ENCODE data around the gene FBXL22. TPM values are rescaled to one million over a fixed set of nuclear protein-coding genes. Genes with fewer than 3 reads are reported as not detected.

The FBXL22 gene
- total RNA-seq, 4 donors from 2014 or later = 1.1 TPM; not detected in 3

DNA sequence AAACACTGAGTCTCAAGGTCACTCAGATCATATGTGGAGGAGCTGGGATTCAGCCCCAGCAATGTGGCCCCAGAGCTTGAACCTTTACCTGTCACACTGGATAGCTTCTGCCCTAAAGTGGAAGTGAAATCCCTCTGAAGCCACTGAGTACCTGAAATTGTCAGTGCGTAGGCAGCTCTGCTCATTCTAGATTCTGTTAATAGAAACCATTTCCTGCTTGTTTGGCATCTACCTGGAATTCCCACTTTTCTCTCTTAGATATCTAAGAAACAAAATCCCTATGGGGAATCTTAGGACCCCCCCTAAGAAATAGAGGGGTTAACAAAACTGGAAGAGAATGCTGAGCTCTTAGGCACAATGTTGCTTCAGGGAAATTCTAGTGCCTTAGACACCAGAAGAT is 29.8 kb downstream of the FBXL22 start:
- DNase-seq = no peak
- no peak for TF ChIP-seq POLR2A (IDR thresholded peaks at IDR 0.05)
- no peak for TF ChIP-seq CTCF (IDR thresholded peaks at IDR 0.05)
- H3K27me3 ChIP-seq = no peaks in the 10 kb centered on the region
- H3K4me3 ChIP-seq = no peak overlapping the region
- H3K36me3 ChIP-seq = peaks cover 0 to 100% (median 0%) of the 10 kb centered on the region in 3 donors
- H3K4me1 ChIP-seq = no peaks in the 10 kb centered on the region
- H3K9me3 ChIP-seq = no peaks in the 10 kb centered on the region
- no peak overlapping the region for H3K27ac ChIP-seq

GRCh38 chr15:63628123-63628822 is 31.1 kb downstream of the FBXL22 start:
- H3K4me3 ChIP-seq = no peak overlapping the region
- H3K9me3 ChIP-seq = no peaks in the 10 kb centered on the region
- DNase-seq = no peak
- no peak overlapping the region for H3K27ac ChIP-seq
- H3K27me3 ChIP-seq = no peaks in the 10 kb centered on the region
- no peaks in the 10 kb centered on the region for H3K4me1 ChIP-seq
- peaks cover 0 to 100% (median 0%) of the 10 kb centered on the region in 3 donors for H3K36me3 ChIP-seq
- TF ChIP-seq POLR2A (IDR thresholded peaks at IDR 0.05) (no peak), CTCF (IDR thresholded peaks at IDR 0.05) (no peak)

- DNase-seq = no peak
- Histone ChIP-seq H3K36me3 (peaks cover 0 to 99% (median 0%) of the 10 kb centered on the region in 3 donors), H3K4me3 (no peak overlapping the region), H3K27ac (peak overlapping the region in 1 of 4 donors; percentile 29), H3K27me3 (no peaks in the 10 kb centered on the region), H3K4me1 (no peaks in the 10 kb centered on the region), H3K9me3 (no peaks in the 10 kb centered on the region)
- TF ChIP-seq POLR2A (IDR thresholded peaks at IDR 0.05) = no peak
- TF ChIP-seq CTCF (IDR thresholded peaks at IDR 0.05) = no peak
Measured at GRCh38 chr15:63630036-63630751, 33.0 kb downstream of the FBXL22 start.

- no peak for DNase-seq
- H3K9me3 ChIP-seq = no peaks in the 10 kb centered on the region
- no peaks in the 10 kb centered on the region for H3K4me1 ChIP-seq
- peaks cover 0 to 99% (median 0%) of the 10 kb centered on the region in 3 donors for H3K36me3 ChIP-seq
- H3K27me3 ChIP-seq = no peaks in the 10 kb centered on the region
- TF ChIP-seq POLR2A (IDR thresholded peaks at IDR 0.05) (no peak), CTCF (IDR thresholded peaks at IDR 0.05) (no peak)
- no peak overlapping the region for H3K27ac ChIP-seq
- no peak overlapping the region for H3K4me3 ChIP-seq
Measured at GRCh38 chr15:63633312-63633711, 36.1 kb downstream of the FBXL22 start.

DNA sequence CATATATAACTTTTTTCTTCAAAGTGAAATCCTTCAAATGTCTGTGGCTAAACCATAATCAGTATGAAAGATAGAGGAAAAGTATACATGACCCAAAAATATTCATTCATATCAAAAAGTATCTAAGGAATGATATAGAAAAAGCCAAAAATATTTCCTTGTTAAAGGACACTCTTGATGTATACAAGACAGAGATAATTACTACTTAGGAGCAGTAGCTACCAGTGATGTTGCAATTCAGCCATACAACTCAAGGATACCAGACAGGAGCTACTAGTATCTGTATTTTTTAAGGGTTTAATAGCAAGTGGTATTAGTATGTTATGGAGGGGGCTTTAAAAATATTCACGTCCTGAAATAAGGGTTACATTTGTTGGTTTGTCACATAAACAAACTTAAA is 37.0 kb downstream of the FBXL22 start:
- peaks cover 0 to 99% (median 0%) of the 10 kb centered on the region in 3 donors for H3K36me3 ChIP-seq
- H3K4me3 ChIP-seq = no peak overlapping the region
- no peaks in the 10 kb centered on the region for H3K4me1 ChIP-seq
- no peak for DNase-seq
- TF ChIP-seq CTCF (IDR thresholded peaks at IDR 0.05) (no peak), POLR2A (IDR thresholded peaks at IDR 0.05) (no peak)
- H3K27me3 ChIP-seq = no peaks in the 10 kb centered on the region
- no peaks in the 10 kb centered on the region for H3K9me3 ChIP-seq
- no peak overlapping the region for H3K27ac ChIP-seq

Measured in Peyer's patch (tissue), 4 donors.